Panc1 (cell line): ENCODE measurements around the gene ACYP2. TPM values are rescaled to one million over a fixed set of nuclear protein-coding genes. Genes with fewer than 3 reads are reported as not detected.

Source experiments
- ATAC-seq: fragments of 200-7000 bp; cut with Tn5 transposase; 2 replicates; pipeline ENCODE4 v1.9.1; 2020; ENCODE audit warnings: mild to moderate bottlenecking, moderate library complexity
- BruUV-seq: library from RNA; stranded (reverse); fragments of 400-500 nt; replicated peaks from 2 replicates; lab custom pipeline; 2021; lab: Mats Ljungman, UMichigan
- CTCF ChIA-PET: fragments of 300-600 bp; sonication (Branson Sonifier 250); formaldehyde crosslinking; loops from one replicate; lab custom pipeline; 2022; ENCODE audit warnings: antibody characterized with exemption; lab: Charles Lee
- POLR2A ChIA-PET: fragments of 300-600 bp; sonication (Branson Sonifier 250); formaldehyde crosslinking; loops from one replicate; lab custom pipeline; 2022; ENCODE audit warnings: antibody characterized with exemption; lab: Charles Lee
- DNase-seq: peaks from one replicate; pipeline ENCODE4 v3.0.0-alpha.2; 2010; ENCODE audit warnings: low read depth, low spot score
- H3K27ac ChIP-seq: 2 replicates; pipeline ENCODE4 v1.5.1; 2011; ENCODE audit warnings: mild to moderate bottlenecking, low read length, inconsistent platforms
- H3K27me3 ChIP-seq: fragments of 200-500 bp; sonication (Bioruptor generic); 2 replicates; pipeline ENCODE4 v1.6.0; 2014; ENCODE audit warnings: low read length, inconsistent platforms; ENCODE audit not compliant: control insufficient read depth, insufficient read depth
- H3K36me3 ChIP-seq: fragments of 200-500 bp; sonication (Bioruptor generic); 2 replicates; pipeline ENCODE4 v1.5.1; 2014; ENCODE audit warnings: inconsistent platforms, mild to moderate bottlenecking, low read length, moderate library complexity; ENCODE audit not compliant: control insufficient read depth, insufficient read depth
- H3K4me1 ChIP-seq: 2 replicates; pipeline ENCODE4 v1.5.1; 2011; ENCODE audit warnings: inconsistent platforms, mild to moderate bottlenecking, low read length, moderate library complexity; ENCODE audit not compliant: control insufficient read depth, insufficient read depth
- H3K4me3 ChIP-seq, 2 experiments: 2 replicates each; pipeline ENCODE4 v1.5.1; 2011 to 2012; ENCODE audit warnings: low read depth in 2 of 2, low read length in 2 of 2, mild to moderate bottlenecking in 2 of 2, inconsistent platforms in 1 of 2, moderate library complexity in 1 of 2
- H3K9me3 ChIP-seq: fragments of 200-500 bp; sonication (Bioruptor generic); 2 replicates; pipeline ENCODE4 v1.5.1; 2014; ENCODE audit warnings: low read depth, mild to moderate bottlenecking, inconsistent platforms, low read length, moderate library complexity; ENCODE audit not compliant: control insufficient read depth, insufficient read depth
- CTCF ChIP-seq: fragments of 450-650 bp; IDR thresholded peaks from 2 replicates; pipeline ENCODE4 v1.5.1; 2017; ENCODE audit warnings: mild to moderate bottlenecking
- POLR2AphosphoS5 ChIP-seq: IDR thresholded peaks from 2 replicates; pipeline ENCODE4 v1.6.1; 2012; ENCODE audit warnings: mild to moderate bottlenecking, low read depth, low read length, moderate library complexity
- SIN3A ChIP-seq: IDR thresholded peaks from 2 replicates; pipeline ENCODE4 v1.6.1; 2012; ENCODE audit warnings: low read depth, mild to moderate bottlenecking, low read length, moderate library complexity, borderline replicate concordance; ENCODE audit not compliant: insufficient read depth
- TCF7L2 ChIP-seq: IDR thresholded peaks from 2 replicates; pipeline ENCODE4 v1.6.1; 2011; ENCODE audit warnings: mild to moderate bottlenecking, low read depth, low read length, inconsistent platforms
- in situ Hi-C: cut with HindIII; loops from 2 replicates; pipeline ENCODE4 v1.10.0; 2016; ENCODE audit warnings: low sequenced_read_pairs, low pct_unique_long_range_greater_than_20kb
- intact Hi-C: fragments of 100-400 bp; cut with micrococcal nuclease; formaldehyde crosslinking; loops from one replicate; pipeline ENCODE4 v1.10.0; 2022; ENCODE audit not compliant: unreplicated experiment
- total RNA-seq: library from RNA; stranded (reverse); gene quantifications from one replicate; pipeline ENCODE4 v1.2.1, GENCODE V29; 2021; ENCODE audit not compliant: unreplicated experiment
- TF ChIP-seq, protein P1 (sequence below), 2 experiments: IDR thresholded peaks; 2 replicates each; pipeline ENCODE4 v1.6.1; 2011 to 2012; ENCODE audit warnings: low read depth in 2 of 2, control low read depth in 1 of 2, low read length in 1 of 2, mild to moderate bottlenecking in 1 of 2, moderate library complexity in 1 of 2; ENCODE audit not compliant: insufficient read depth in 1 of 2

ACYP2 gene
- total RNA-seq, 1 experiment from 2014 or later = 11.5 TPM

DNA sequence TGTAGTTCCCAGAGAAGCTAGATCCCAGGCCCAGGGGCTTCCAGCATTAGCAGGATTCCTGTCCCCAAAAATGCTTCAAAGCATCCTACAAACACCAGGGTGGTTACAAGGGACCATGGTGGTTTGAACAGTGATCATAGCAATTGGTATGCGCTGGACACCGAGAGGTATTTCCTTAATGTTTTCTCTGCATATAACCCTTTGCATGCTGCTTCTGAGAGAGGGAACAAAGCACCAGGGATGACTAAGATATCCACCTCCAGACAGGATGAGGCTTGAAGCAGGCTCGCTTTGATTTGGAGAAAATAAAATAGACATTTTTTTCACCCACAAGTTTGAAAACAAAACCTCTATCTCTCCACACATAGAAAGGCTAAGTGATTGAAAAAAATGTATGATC lies 191.1 kb downstream of the ACYP2 start:
- DNase-seq (no peak), ATAC-seq (no peak)
- Histone ChIP-seq H3K36me3 (no peaks in the 10 kb centered on the region), H3K27me3 (no peaks in the 10 kb centered on the region), H3K4me3 (no peak overlapping the region), H3K9me3 (no peaks in the 10 kb centered on the region), H3K4me1 (no peaks in the 10 kb centered on the region), H3K27ac (no peak overlapping the region)
- no TSS peak for BruUV-seq
- ChIA-PET POLR2A (no interaction called here), CTCF (no interaction called here)
- in situ Hi-C loops (no loop called here), intact Hi-C loops (no loop called here)
- no peak for TF ChIP-seq POLR2AphosphoS5
- no peak for TF ChIP-seq TCF7L2
- TF ChIP-seq, protein P1, sequence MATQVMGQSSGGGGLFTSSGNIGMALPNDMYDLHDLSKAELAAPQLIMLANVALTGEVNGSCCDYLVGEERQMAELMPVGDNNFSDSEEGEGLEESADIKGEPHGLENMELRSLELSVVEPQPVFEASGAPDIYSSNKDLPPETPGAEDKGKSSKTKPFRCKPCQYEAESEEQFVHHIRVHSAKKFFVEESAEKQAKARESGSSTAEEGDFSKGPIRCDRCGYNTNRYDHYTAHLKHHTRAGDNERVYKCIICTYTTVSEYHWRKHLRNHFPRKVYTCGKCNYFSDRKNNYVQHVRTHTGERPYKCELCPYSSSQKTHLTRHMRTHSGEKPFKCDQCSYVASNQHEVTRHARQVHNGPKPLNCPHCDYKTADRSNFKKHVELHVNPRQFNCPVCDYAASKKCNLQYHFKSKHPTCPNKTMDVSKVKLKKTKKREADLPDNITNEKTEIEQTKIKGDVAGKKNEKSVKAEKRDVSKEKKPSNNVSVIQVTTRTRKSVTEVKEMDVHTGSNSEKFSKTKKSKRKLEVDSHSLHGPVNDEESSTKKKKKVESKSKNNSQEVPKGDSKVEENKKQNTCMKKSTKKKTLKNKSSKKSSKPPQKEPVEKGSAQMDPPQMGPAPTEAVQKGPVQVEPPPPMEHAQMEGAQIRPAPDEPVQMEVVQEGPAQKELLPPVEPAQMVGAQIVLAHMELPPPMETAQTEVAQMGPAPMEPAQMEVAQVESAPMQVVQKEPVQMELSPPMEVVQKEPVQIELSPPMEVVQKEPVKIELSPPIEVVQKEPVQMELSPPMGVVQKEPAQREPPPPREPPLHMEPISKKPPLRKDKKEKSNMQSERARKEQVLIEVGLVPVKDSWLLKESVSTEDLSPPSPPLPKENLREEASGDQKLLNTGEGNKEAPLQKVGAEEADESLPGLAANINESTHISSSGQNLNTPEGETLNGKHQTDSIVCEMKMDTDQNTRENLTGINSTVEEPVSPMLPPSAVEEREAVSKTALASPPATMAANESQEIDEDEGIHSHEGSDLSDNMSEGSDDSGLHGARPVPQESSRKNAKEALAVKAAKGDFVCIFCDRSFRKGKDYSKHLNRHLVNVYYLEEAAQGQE (IDR thresholded peaks at IDR 0.05; ENCODE audit: insufficient read depth in 1 of 2, low read depth in 2 of 2, low read length in 1 of 2) = no peak

DNA sequence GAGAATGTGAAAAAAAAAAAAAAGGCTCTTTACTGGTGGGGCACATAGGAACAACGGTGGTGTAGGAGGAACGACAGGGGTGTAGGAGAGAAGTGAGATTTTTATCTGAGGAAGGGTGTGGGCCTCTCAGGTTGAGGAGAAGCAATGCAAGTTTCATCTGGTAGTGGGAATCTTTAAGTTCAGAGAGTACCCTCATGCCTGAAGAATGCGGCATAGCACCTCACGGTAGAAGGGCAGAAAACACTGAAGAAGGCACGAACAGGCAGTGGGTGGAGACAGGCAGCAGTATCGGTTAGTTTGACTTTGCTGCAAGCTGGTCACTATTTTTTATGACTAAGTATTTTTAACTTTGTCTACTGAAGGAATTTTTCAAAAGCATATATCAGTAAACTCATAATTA lies 192.8 kb downstream of the ACYP2 start:
- Histone ChIP-seq H3K4me1 (no peaks in the 10 kb centered on the region), H3K4me3 (no peak overlapping the region), H3K36me3 (no peaks in the 10 kb centered on the region), H3K27ac (no peak overlapping the region), H3K27me3 (no peaks in the 10 kb centered on the region), H3K9me3 (no peaks in the 10 kb centered on the region)
- DNase-seq (no peak), ATAC-seq (no peak)
- TF ChIP-seq SIN3A (no peak), TCF7L2 (no peak), POLR2AphosphoS5 (no peak), CTCF (no peak)
- TF ChIP-seq, protein P1 (IDR thresholded peaks at IDR 0.05; ENCODE audit: insufficient read depth in 1 of 2, low read depth in 2 of 2, low read length in 1 of 2) = no peak
- POLR2A ChIA-PET = no interaction called here
- CTCF ChIA-PET = no interaction called here
- intact Hi-C loops = no loop called here
- in situ Hi-C loops = no loop called here
- no TSS peak for BruUV-seq
